Activated CD4-positive, alpha-beta memory T cell treated with anti-CD3 and anti-CD28 coated beads for 36 hours (primary cell): ENCODE data around the gene CNOT3. TPM values are rescaled to one million over a fixed set of nuclear protein-coding genes. Genes with fewer than 3 reads are reported as not detected.

Experiments
- CTCF ChIA-PET: fragments of 350-600 bp; sonication (Branson Sonifier 250); formaldehyde crosslinking; loops from one replicate; lab custom pipeline; 2021; ENCODE audit warnings: antibody characterized with exemption, inconsistent platforms; lab: Charles Lee
- POLR2A ChIA-PET: fragments of 350-600 bp; sonication (Branson Sonifier 250); formaldehyde crosslinking; loops from one replicate; lab custom pipeline; 2021; ENCODE audit warnings: antibody characterized with exemption; lab: Charles Lee
- DNase-seq: peaks from one replicate; pipeline ENCODE4 v3.0.0-alpha.2; 2020
- H3K27ac Mint-ChIP-seq: one replicate; pipeline ENCODE4 v1.8.0; 2021; ENCODE audit warnings: mixed read lengths
- H3K27me3 Mint-ChIP-seq: one replicate; pipeline ENCODE4 v1.8.0; 2021; ENCODE audit warnings: mixed read lengths
- H3K36me3 Mint-ChIP-seq: one replicate; pipeline ENCODE4 v1.8.0; 2021; ENCODE audit warnings: mixed read lengths
- H3K4me1 Mint-ChIP-seq: one replicate; pipeline ENCODE4 v1.8.0; 2021; ENCODE audit warnings: low read depth, mixed read lengths
- H3K4me3 Mint-ChIP-seq: one replicate; pipeline ENCODE4 v1.8.0; 2021; ENCODE audit warnings: mild to moderate bottlenecking, mixed read lengths
- H3K9me3 Mint-ChIP-seq: one replicate; pipeline ENCODE4 v1.8.0; 2021; ENCODE audit warnings: mixed read lengths
- intact Hi-C: fragments of 100-400 bp; cut with micrococcal nuclease; formaldehyde crosslinking; loops from one replicate; pipeline ENCODE4 v1.15.1; 2023
- total RNA-seq, 2 experiments: library from RNA; stranded (reverse); gene quantifications; one replicate each; pipeline ENCODE4 v1.2.3, GENCODE V29; 2021

CNOT3 gene
- total RNA-seq, 2 experiments from 2014 or later: 54.6 to 58.7 TPM

DNA sequence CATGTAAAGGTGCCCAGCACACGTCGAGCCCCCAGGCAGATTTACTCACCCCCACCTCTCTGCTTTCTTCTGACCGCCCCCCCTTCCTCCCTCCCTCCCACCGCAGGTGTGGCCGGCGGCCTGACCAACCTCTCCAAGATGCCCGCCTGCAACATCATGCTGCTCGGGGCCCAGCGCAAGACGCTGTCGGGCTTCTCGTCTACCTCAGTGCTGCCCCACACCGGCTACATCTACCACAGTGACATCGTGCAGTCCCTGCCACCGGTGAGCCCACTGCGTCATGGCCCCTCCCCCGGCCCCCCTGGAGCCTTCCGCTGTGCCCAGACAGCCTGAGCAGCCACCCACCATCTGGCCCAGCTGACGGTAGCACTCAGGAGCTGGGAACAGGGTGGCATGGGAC is 13.2 kb upstream of the CNOT3 start:
- peaks cover 30% of the 10 kb centered on the region for H3K36me3 Mint-ChIP-seq
- H3K27me3 Mint-ChIP-seq: no peaks in the 10 kb centered on the region
- ChIA-PET CTCF (no interaction called here), POLR2A (no interaction called here)
- H3K9me3 Mint-ChIP-seq: no peaks in the 10 kb centered on the region
- no peaks in the 10 kb centered on the region for H3K4me1 Mint-ChIP-seq
- intact Hi-C loops: no loop called here
- H3K4me3 Mint-ChIP-seq: no peak overlapping the region
- DNase-seq: no peak
- H3K27ac Mint-ChIP-seq: no peak overlapping the region

DNA sequence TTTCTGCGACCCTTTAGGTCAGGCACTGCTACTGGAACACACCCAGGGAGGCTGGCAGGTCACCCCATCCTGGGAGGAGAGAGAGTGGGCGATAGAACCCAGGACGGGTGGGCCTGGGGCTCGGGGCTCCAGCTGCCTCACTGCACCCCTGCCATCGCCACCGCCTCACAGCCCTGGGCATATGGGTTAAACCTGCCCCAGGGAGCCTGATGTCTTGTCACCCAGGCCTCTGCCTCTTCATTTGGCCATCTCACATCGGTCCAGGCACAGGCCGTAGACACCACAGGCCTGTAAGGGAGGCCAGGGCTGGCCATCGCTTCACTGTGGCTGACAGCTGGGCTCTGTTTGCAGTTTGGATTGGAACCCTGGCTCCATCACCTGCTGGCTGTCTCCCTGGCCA is 11.8 kb upstream of the CNOT3 start:
- intact Hi-C loops: no loop called here
- no peaks in the 10 kb centered on the region for H3K9me3 Mint-ChIP-seq
- H3K4me3 Mint-ChIP-seq: no peak overlapping the region
- peaks cover 25% of the 10 kb centered on the region for H3K36me3 Mint-ChIP-seq
- no peak for DNase-seq
- H3K27me3 Mint-ChIP-seq: no peaks in the 10 kb centered on the region
- POLR2A ChIA-PET: no interaction called here
- CTCF ChIA-PET: no interaction called here
- no peak overlapping the region for H3K27ac Mint-ChIP-seq
- no peaks in the 10 kb centered on the region for H3K4me1 Mint-ChIP-seq

DNA sequence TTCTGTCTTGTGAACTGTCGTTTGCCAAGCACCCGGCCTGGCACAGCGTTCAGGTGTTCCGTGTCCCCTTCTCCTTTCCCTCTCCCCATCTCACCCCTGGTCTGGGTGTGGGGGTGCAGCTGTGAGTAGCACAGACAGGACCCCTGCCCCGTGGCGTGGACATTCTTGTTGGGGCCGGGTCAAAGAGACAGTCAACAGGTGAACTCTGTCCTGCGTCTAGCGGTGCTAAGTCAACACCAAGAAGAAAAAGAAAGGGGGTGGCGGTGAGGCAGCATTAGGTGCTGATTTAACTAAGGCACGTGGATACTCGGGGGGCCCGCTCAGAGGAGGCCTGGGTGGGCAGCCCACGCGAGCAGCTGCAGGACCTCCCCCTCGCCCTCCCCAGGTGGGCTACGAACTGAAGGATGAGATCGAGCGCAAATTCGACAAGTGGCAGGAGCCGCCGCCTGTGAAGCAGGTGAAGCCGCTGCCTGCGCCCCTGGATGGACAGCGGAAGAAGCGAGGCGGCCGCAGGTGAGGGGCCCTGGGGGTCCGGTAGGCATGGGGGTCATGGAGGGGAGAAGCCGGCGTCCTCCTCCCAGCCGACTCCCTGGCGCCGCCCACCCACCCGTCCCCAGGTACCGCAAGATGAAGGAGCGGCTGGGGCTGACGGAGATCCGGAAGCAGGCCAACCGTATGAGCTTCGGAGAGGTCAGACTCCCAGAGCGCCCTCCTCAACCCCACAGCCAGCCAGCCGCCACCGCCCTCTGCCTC is 9.7 kb upstream of the CNOT3 start:
- H3K4me3 Mint-ChIP-seq: no peak overlapping the region
- no peaks in the 10 kb centered on the region for H3K27me3 Mint-ChIP-seq
- H3K27ac Mint-ChIP-seq: no peak overlapping the region
- CTCF ChIA-PET: no interaction called here
- H3K9me3 Mint-ChIP-seq: no peaks in the 10 kb centered on the region
- intact Hi-C loops: no loop called here
- no peak for DNase-seq
- no peaks in the 10 kb centered on the region for H3K4me1 Mint-ChIP-seq
- H3K36me3 Mint-ChIP-seq: peaks cover 26% of the 10 kb centered on the region
- POLR2A ChIA-PET: no interaction called here

- H3K36me3 Mint-ChIP-seq: peaks cover 24% of the 10 kb centered on the region
- no peaks in the 10 kb centered on the region for H3K9me3 Mint-ChIP-seq
- H3K4me1 Mint-ChIP-seq: no peaks in the 10 kb centered on the region
- intact Hi-C loops: no loop called here
- ChIA-PET POLR2A (no interaction called here), CTCF (no interaction called here)
- no peak overlapping the region for H3K4me3 Mint-ChIP-seq
- DNase-seq: no peak
- H3K27me3 Mint-ChIP-seq: no peaks in the 10 kb centered on the region
- H3K27ac Mint-ChIP-seq: no peak overlapping the region
These were observed 9.2 kb upstream of the CNOT3 start for GRCh38 chr19:54128441-54128725.

DNA sequence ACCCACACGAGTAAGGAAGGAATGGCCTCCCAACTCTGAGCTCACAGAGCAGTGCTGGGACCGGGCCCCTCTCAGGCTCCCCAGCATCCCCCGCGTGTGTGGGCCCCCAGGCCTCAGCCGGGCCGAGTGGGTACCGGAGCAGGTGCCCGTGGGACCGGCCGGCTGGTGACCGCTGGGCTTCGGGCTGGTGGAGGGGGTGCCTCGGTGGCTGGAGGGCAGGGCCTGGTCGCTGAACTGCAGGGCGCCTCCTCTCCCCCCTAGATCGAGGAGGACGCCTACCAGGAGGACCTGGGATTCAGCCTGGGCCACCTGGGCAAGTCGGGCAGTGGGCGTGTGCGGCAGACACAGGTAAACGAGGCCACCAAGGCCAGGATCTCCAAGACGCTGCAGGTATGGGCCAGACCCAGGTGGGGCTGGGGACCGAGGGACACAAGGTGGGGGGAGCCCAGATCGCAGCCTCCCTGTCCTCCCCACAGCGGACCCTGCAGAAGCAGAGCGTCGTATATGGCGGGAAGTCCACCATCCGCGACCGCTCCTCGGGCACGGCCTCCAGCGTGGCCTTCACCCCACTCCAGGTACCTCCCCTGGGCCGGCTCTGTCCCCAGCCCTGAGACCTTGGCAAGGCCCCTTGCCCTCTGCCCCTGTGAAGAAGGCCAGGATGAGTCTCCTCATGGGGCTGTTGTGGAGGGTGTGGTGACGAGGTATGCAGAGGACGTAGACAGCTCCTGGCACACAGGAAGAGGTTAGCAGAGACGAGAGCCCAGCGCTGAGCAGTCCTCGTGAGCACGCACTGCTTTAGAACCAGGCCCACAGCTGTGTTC is 8.6 kb upstream of the CNOT3 start:
- Mint-ChIP-seq H3K27me3 (no peaks in the 10 kb centered on the region), H3K4me3 (no peak overlapping the region), H3K4me1 (no peaks in the 10 kb centered on the region), H3K36me3 (peaks cover 22% of the 10 kb centered on the region), H3K9me3 (no peaks in the 10 kb centered on the region), H3K27ac (no peak overlapping the region)
- ChIA-PET CTCF (no interaction called here), POLR2A (no interaction called here)
- intact Hi-C loops: no loop called here
- no peak for DNase-seq

- no peak overlapping the region for H3K27ac Mint-ChIP-seq
These were observed 8.0 kb upstream of the CNOT3 start for GRCh38 chr19:54129617-54129996.

GRCh38 chr19:54133312-54133956 is 4.1 kb upstream of the CNOT3 start:
- H3K27me3 Mint-ChIP-seq: no peaks in the 10 kb centered on the region
- no peak for DNase-seq
- peaks cover 15% of the 10 kb centered on the region for H3K4me1 Mint-ChIP-seq
- peaks cover 11% of the 10 kb centered on the region for H3K36me3 Mint-ChIP-seq
- no peak overlapping the region for H3K27ac Mint-ChIP-seq
- CTCF ChIA-PET: no interaction called here
- POLR2A ChIA-PET: no interaction called here
- H3K4me3 Mint-ChIP-seq: no peak overlapping the region
- intact Hi-C loops: no loop called here
- no peaks in the 10 kb centered on the region for H3K9me3 Mint-ChIP-seq

More at GRCh38 chr19:54129617-54129996, 8.0 kb upstream of the CNOT3 start:
- intact Hi-C loops: no loop called here
- Mint-ChIP-seq H3K9me3 (no peaks in the 10 kb centered on the region), H3K4me1 (peaks cover 3% of the 10 kb centered on the region), H3K4me3 (no peak overlapping the region), H3K36me3 (peaks cover 19% of the 10 kb centered on the region), H3K27me3 (no peaks in the 10 kb centered on the region)
- DNase-seq: no peak
- POLR2A ChIA-PET: no interaction called here
- CTCF ChIA-PET: no interaction called here

DNA sequence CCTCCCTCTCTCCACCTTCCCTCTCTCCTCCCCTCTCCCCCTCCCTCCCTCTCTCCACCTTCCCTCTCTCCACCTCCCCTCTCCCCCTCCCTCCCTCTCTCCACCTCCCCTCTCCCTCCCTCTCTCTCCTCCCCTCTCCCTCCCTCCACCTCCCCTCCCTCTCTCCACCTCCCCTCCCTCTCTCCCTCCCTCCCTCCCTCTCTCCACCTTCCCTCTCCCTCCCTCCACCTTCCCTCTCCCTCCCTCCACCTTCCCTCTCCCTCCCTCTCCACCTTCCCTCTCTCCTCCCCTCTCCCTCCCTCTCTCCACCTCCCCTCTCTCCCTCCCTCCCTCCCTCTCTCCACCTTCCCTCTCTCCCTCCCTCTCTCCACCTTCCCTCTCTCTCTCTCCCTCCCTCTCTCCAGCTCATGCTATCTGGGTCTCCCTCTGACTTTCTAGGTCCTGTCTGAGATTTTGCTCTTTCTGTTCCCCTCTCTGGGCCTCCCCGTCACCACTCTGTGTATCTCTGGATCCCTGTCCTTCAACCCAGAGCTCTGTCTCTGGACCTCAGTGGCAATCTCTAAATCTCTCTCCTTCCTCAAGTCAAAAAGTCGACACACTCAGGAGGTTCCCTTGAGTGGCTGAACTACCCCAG is 3.5 kb upstream of the CNOT3 start:
- CTCF ChIA-PET: no interaction called here
- intact Hi-C loops: no loop called here
- H3K9me3 Mint-ChIP-seq: no peaks in the 10 kb centered on the region
- no peak overlapping the region for H3K4me3 Mint-ChIP-seq
- peaks cover 11% of the 10 kb centered on the region for H3K36me3 Mint-ChIP-seq
- POLR2A ChIA-PET: no interaction called here
- DNase-seq: no peak
- peaks cover 21% of the 10 kb centered on the region for H3K4me1 Mint-ChIP-seq
- no peaks in the 10 kb centered on the region for H3K27me3 Mint-ChIP-seq
- peak overlapping the region; percentile 9 for H3K27ac Mint-ChIP-seq

DNA sequence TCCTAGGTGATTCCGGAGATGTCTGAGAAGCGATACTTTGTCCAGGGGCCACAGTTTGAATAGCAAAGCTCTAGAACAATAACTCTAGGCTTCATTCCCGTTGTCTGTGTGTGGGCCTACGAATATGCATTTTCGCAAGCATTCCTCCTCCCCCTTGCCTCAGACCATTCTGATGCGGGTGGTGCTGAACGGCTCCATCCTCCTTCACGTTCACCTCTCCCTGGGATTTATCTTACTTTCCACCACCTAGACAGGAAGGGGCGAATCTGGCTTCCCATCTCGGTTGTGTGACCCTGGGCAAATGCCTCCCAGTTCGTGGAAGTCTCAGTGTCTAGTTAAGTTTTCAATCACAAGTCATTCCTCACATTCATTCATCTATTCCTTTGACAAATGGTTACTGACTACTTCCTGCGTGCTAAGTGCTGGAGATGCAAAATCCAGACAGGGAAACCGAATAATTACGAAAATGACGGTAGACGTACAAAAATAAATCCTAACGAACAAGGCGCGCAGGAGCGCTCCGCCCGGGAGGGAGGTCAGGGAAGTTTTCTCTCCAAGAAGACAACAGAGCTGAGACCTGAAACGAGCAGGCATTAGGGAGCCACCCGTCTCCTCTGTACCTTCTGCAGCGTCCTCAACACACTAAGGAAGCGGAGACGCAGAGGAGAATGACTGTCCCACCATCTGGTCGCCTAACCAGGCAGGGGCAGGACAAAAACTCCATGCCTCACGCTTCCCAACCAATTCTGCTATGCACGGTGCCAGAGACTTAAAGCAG is 1.3 kb upstream of the CNOT3 start:
- Mint-ChIP-seq H3K36me3 (peaks cover 8% of the 10 kb centered on the region), H3K4me3 (peak overlapping the region; percentile 86), H3K9me3 (no peaks in the 10 kb centered on the region), H3K27ac (peak overlapping the region; percentile 76), H3K4me1 (peaks cover 42% of the 10 kb centered on the region), H3K27me3 (no peaks in the 10 kb centered on the region)
- no peak for DNase-seq
- CTCF ChIA-PET: interaction anchor here (1.1 to 1.6 kb wide), 3 partner anchors 24 to 53 kb away, joined by 3 to 9 read pairs (median 9); partner anchors contain the start of genes LENG1 and MBOAT7
- intact Hi-C loops: no loop called here
- POLR2A ChIA-PET: interaction anchor here (0.8 to 3.0 kb wide), 12 partner anchors 19 to 327 kb away, joined by 3 to 17 read pairs (median 6); partner anchors contain the start of genes LENG1, LENG9, MBOAT7 and MYADM

- no peaks in the 10 kb centered on the region for H3K9me3 Mint-ChIP-seq
- peak overlapping the region; percentile 86 for H3K4me3 Mint-ChIP-seq
- H3K36me3 Mint-ChIP-seq: peaks cover 3% of the 10 kb centered on the region
- peak; percentile 100 for DNase-seq
- POLR2A ChIA-PET: interaction anchor here (0.8 to 3.0 kb wide), 13 partner anchors 18 to 326 kb away, joined by 3 to 17 read pairs (median 5); partner anchors contain the start of genes LENG1, LENG9, MBOAT7 and MYADM
- peaks cover 50% of the 10 kb centered on the region for H3K4me1 Mint-ChIP-seq
- peak overlapping the region; percentile 76 for H3K27ac Mint-ChIP-seq
- CTCF ChIA-PET: interaction anchor here (0.6 to 1.6 kb wide), 6 partner anchors 19 to 129 kb away, joined by 3 to 9 read pairs (median 4); partner anchors contain the start of genes LENG1, MBOAT7, PRPF31 and TFPT
- intact Hi-C loops: loop anchor here (1.0 kb wide), 6 partner anchors 22 to 268 kb away; partner anchors contain the start of genes LENG1, NDUFA3, PRPF31 and TFPT
- H3K27me3 Mint-ChIP-seq: no peaks in the 10 kb centered on the region
These were observed 481 bp upstream of the CNOT3 start for GRCh38 chr19:54136864-54137698.
